Activated naive CD4-positive, alpha-beta T cell treated with anti-CD3 and anti-CD28 coated beads, Interleukin-2, amount 50 U/mL, for 72 hours (primary cell): ENCODE data around the gene KIF5A. TPM values are rescaled to one million over a fixed set of nuclear protein-coding genes. Genes with fewer than 3 reads are reported as not detected.
A peak's percentile ranks its signal among the peaks of the same experiment; 100 is the strongest.
"Not testable (repeated sequence)": the region's sequence is repeated elsewhere in the genome, so short reads cannot be mapped to it uniquely, and the experiment has no call there.

Experiments
- ATAC-seq, 2 donors: fragments of 150-1000 bp; cut with Tn5 transposase; 2 replicates each; pipeline ENCODE4 v1.10.0; 2021; ENCODE audit warnings: mild to moderate bottlenecking in 2 of 2, moderate library complexity in 2 of 2
- DNase-seq, 2 donors: peaks; one replicate each; pipeline ENCODE4 v3.0.0; 2021 to 2022; ENCODE audit warnings: low spot score in 2 of 2
- H3K27ac Mint-ChIP-seq, 2 donors: one replicate each; pipeline ENCODE4 v1.8.0; 2022; ENCODE audit warnings: mild to moderate bottlenecking in 2 of 2, mixed read lengths in 2 of 2
- H3K36me3 Mint-ChIP-seq, 2 donors: one replicate each; pipeline ENCODE4 v1.8.0; 2022; ENCODE audit warnings: mixed read lengths in 2 of 2
- H3K9me3 Mint-ChIP-seq, 2 donors: one replicate each; pipeline ENCODE4 v1.8.0; 2022; ENCODE audit warnings: mixed read lengths in 2 of 2
- total RNA-seq, 2 donors: library from RNA; stranded (reverse); gene quantifications; one replicate each; pipeline ENCODE4 v1.2.3, GENCODE V29; 2022

Gene KIF5A
- total RNA-seq, 2 donors from 2014 or later = 0.75 to 3.4 TPM

- ATAC-seq = no peak
- H3K27ac Mint-ChIP-seq = no peak overlapping the region
These were observed 10.7 kb downstream of the KIF5A start for GRCh38 chr12:57560516-57560915.

GRCh38 chr12:57561117-57561516, 11.3 kb downstream of the KIF5A start:
- not testable (repeated sequence) for DNase-seq, H3K9me3 Mint-ChIP-seq, ATAC-seq, H3K27ac Mint-ChIP-seq, H3K36me3 Mint-ChIP-seq

More at GRCh38 chr12:57560516-57560915, 10.7 kb downstream of the KIF5A start:
- H3K36me3 Mint-ChIP-seq = no peaks in the 10 kb centered on the region
- no peaks in the 10 kb centered on the region for H3K9me3 Mint-ChIP-seq
- no peak for DNase-seq

GRCh38 chr12:57563358-57563757, 13.5 kb downstream of the KIF5A start:
- no peak for DNase-seq
- no peak for ATAC-seq
- H3K9me3 Mint-ChIP-seq = no peaks in the 10 kb centered on the region
- H3K27ac Mint-ChIP-seq = no peak overlapping the region
- H3K36me3 Mint-ChIP-seq = no peaks in the 10 kb centered on the region

- DNase-seq = no peak
- no peak overlapping the region for H3K27ac Mint-ChIP-seq
- H3K36me3 Mint-ChIP-seq = no peaks in the 10 kb centered on the region
- no peak for ATAC-seq
- H3K9me3 Mint-ChIP-seq = no peaks in the 10 kb centered on the region
These were observed 14.4 kb downstream of the KIF5A start for GRCh38 chr12:57564178-57564740.

GRCh38 chr12:57568838-57569237, 19.0 kb downstream of the KIF5A start:
- no peaks in the 10 kb centered on the region for H3K36me3 Mint-ChIP-seq

GRCh38 chr12:57569858-57570257, 20.0 kb downstream of the KIF5A start:
- H3K9me3 Mint-ChIP-seq = no peaks in the 10 kb centered on the region
- H3K27ac Mint-ChIP-seq = no peak overlapping the region
- ATAC-seq (no peak), DNase-seq (no peak)
- H3K36me3 Mint-ChIP-seq = no peaks in the 10 kb centered on the region

More at GRCh38 chr12:57568838-57569237, 19.0 kb downstream of the KIF5A start:
- no peaks in the 10 kb centered on the region for H3K9me3 Mint-ChIP-seq
- DNase-seq (no peak), ATAC-seq (no peak)
- H3K27ac Mint-ChIP-seq = no peak overlapping the region

GRCh38 chr12:57570438-57570837, 20.6 kb downstream of the KIF5A start:
- H3K9me3 Mint-ChIP-seq, ATAC-seq, H3K27ac Mint-ChIP-seq, H3K36me3 Mint-ChIP-seq, DNase-seq: not testable (repeated sequence)

GRCh38 chr12:57571926-57572762, 22.3 kb downstream of the KIF5A start:
- H3K27ac Mint-ChIP-seq = no peak overlapping the region

GRCh38 chr12:57574795-57575194, 25.0 kb downstream of the KIF5A start:
- no peak for ATAC-seq
- H3K9me3 Mint-ChIP-seq = no peaks in the 10 kb centered on the region
- no peak overlapping the region for H3K27ac Mint-ChIP-seq
- H3K36me3 Mint-ChIP-seq = no peaks in the 10 kb centered on the region
- peak in 1 of 2 donors; percentile 21 for DNase-seq

More at GRCh38 chr12:57571926-57572762, 22.3 kb downstream of the KIF5A start:
- Mint-ChIP-seq H3K9me3 (no peaks in the 10 kb centered on the region), H3K36me3 (no peaks in the 10 kb centered on the region)
- DNase-seq = peak in 1 of 2 donors; percentile 38
- no peak for ATAC-seq

GRCh38 chr12:57575771-57576612, 26.1 kb downstream of the KIF5A start:
- ATAC-seq (no peak), DNase-seq (peak in 1 of 2 donors; percentile 43)
- Mint-ChIP-seq H3K36me3 (no peaks in the 10 kb centered on the region), H3K27ac (no peak overlapping the region), H3K9me3 (no peaks in the 10 kb centered on the region)

GRCh38 chr12:57576613-57577160, 26.8 kb downstream of the KIF5A start:
- H3K27ac Mint-ChIP-seq = no peak overlapping the region
- ATAC-seq (no peak), DNase-seq (peak in 1 of 2 donors; percentile 11)
- no peaks in the 10 kb centered on the region for H3K9me3 Mint-ChIP-seq
- no peaks in the 10 kb centered on the region for H3K36me3 Mint-ChIP-seq

- Mint-ChIP-seq H3K9me3 (no peaks in the 10 kb centered on the region), H3K27ac (peak overlapping the region in 1 of 2 donors; percentile 76), H3K36me3 (no peaks in the 10 kb centered on the region)
- DNase-seq = peak in 1 of 2 donors; percentile 11
- ATAC-seq = no peak
These were observed 28.3 kb downstream of the KIF5A start for GRCh38 chr12:57577981-57578758.

- no peak for ATAC-seq
- no peak overlapping the region for H3K27ac Mint-ChIP-seq
- H3K36me3 Mint-ChIP-seq = no peaks in the 10 kb centered on the region
These were observed 29.2 kb downstream of the KIF5A start for GRCh38 chr12:57579011-57579410.

GRCh38 chr12:57579677-57580465, 30.0 kb downstream of the KIF5A start:
- H3K9me3 Mint-ChIP-seq = no peaks in the 10 kb centered on the region
- no peaks in the 10 kb centered on the region for H3K36me3 Mint-ChIP-seq
- no peak for DNase-seq
- H3K27ac Mint-ChIP-seq = no peak overlapping the region
- ATAC-seq = no peak

More at GRCh38 chr12:57579011-57579410, 29.2 kb downstream of the KIF5A start:
- H3K9me3 Mint-ChIP-seq = no peaks in the 10 kb centered on the region
- no peak for DNase-seq

- H3K36me3 Mint-ChIP-seq = no peaks in the 10 kb centered on the region
- no peak overlapping the region for H3K27ac Mint-ChIP-seq
- H3K9me3 Mint-ChIP-seq = no peaks in the 10 kb centered on the region
- ATAC-seq (no peak), DNase-seq (no peak)
These were observed 30.6 kb downstream of the KIF5A start for GRCh38 chr12:57580466-57580795.
